Measurements from ENCODE around the gene SNAP47. TPM values are rescaled to one million over a fixed set of nuclear protein-coding genes. Genes with fewer than 3 reads are reported as not detected.

The SNAP47 gene
- total and polyA plus RNA-seq, 2 experiments from 2014 or later, result 42.6 to 49.6 TPM

DNA sequence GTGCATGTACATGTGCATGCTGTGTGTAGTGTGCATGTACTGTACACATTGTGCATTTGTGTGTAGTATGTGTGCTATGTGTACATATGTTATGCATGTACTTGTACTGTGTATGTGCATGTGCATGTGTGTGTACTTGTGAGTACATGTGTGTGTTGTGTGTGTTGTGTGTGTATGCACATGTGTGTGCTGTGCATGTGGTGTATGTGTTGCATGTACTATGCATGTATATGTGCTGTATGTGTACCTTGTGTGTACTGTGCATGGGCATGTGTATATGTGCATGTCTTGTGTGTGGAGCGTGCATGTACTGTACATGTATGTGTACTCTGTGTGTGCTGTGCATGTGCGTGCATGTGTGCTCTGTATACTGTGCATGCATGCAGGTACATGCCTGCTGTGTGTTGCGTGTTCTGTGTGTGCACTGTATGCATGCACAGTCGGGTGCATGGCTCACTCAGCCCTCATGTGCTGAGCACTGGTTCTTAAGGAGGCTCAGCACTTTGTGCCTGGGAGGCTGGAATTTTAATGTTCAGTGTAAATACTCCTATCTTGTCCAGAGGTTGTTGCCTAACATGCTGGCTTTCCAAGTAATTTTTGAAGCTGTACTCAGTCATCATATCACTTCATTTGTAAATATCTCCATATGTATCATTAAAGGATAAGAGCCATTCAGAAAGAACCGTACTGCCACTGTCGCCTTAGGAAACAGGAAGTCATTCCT, 32.3 kb downstream of the SNAP47 start:
- 83% methylated on average over 6 of the region's 6 CpGs for WGBS (ENCODE audit: low lambda C conversion rate, missing lambda C conversion rate)
- H3K36me3 ChIP-seq (replicated peaks; ENCODE audit: insufficient read depth, low read depth), result peaks cover 3% of the 10 kb centered on the region
- no peak for DNase-seq (ENCODE audit: low spot score)
- H4K20me1 ChIP-seq (ENCODE audit: insufficient read depth, poor library complexity, severe bottlenecking), result peaks cover 26% of the 10 kb centered on the region
- no peaks in the 10 kb centered on the region for H3K9me3 ChIP-seq (ENCODE audit: low read depth)
- H3K27ac ChIP-seq, result no peak overlapping the region
- H2AFZ ChIP-seq, result no peak overlapping the region
- TF ChIP-seq EZH2 (IDR thresholded peaks at IDR 0.05; ENCODE audit: borderline replicate concordance) (no peak), EZH2phosphoT487 (IDR thresholded peaks at IDR 0.05; ENCODE audit: low read depth, severe bottlenecking, unreplicated experiment) (no peak)
- TF ChIP-seq, protein P1, sequence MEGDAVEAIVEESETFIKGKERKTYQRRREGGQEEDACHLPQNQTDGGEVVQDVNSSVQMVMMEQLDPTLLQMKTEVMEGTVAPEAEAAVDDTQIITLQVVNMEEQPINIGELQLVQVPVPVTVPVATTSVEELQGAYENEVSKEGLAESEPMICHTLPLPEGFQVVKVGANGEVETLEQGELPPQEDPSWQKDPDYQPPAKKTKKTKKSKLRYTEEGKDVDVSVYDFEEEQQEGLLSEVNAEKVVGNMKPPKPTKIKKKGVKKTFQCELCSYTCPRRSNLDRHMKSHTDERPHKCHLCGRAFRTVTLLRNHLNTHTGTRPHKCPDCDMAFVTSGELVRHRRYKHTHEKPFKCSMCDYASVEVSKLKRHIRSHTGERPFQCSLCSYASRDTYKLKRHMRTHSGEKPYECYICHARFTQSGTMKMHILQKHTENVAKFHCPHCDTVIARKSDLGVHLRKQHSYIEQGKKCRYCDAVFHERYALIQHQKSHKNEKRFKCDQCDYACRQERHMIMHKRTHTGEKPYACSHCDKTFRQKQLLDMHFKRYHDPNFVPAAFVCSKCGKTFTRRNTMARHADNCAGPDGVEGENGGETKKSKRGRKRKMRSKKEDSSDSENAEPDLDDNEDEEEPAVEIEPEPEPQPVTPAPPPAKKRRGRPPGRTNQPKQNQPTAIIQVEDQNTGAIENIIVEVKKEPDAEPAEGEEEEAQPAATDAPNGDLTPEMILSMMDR (IDR thresholded peaks at IDR 0.05; ENCODE audit: poor library complexity), result no peak
- H3K4me3 ChIP-seq, result no peak overlapping the region
- H3K4me1 ChIP-seq (ENCODE audit: insufficient read depth), result peaks cover 5% of the 10 kb centered on the region
- H3K27me3 ChIP-seq, result no peaks in the 10 kb centered on the region
- H3K9me2 ChIP-seq (replicated peaks; ENCODE audit: insufficient read depth), result no peaks in the 10 kb centered on the region
- H3K4me2 ChIP-seq, result no peak overlapping the region
- H3K79me2 ChIP-seq, result peaks cover 14% of the 10 kb centered on the region

DNA sequence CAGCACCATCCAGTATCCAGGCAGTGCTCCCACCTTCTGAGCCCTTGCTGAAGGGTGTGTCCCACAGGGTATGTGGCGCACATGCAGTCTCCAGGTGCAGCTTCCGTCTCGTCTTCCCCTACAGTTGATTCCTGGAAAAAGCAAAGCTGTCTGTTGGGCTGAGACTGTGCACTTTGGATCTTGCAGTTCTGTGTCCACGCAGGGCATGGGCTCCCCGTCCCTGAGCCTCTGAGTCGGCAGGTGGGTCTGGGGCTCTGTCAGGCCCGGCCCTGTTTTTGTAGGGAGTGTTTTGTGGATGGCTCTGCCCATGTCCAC, 32.8 kb downstream of the SNAP47 start:
- TF ChIP-seq EZH2 (IDR thresholded peaks at IDR 0.05; ENCODE audit: borderline replicate concordance), result no peak
- TF ChIP-seq EZH2phosphoT487 (IDR thresholded peaks at IDR 0.05; ENCODE audit: low read depth, severe bottlenecking, unreplicated experiment), result no peak
- TF ChIP-seq, protein P1 (IDR thresholded peaks at IDR 0.05; ENCODE audit: poor library complexity), result no peak
- 93% methylated on average over 7 of the region's 7 CpGs for WGBS (ENCODE audit: low lambda C conversion rate, missing lambda C conversion rate)
- Histone ChIP-seq H3K4me3 (no peak overlapping the region), H3K27ac (no peak overlapping the region), H4K20me1 (ENCODE audit: insufficient read depth, poor library complexity, severe bottlenecking) (peaks cover 21% of the 10 kb centered on the region), H3K79me2 (peaks cover 10% of the 10 kb centered on the region), H3K4me2 (no peak overlapping the region), H3K36me3 (replicated peaks; ENCODE audit: insufficient read depth, low read depth) (peaks cover 3% of the 10 kb centered on the region), H3K9me3 (ENCODE audit: low read depth) (no peaks in the 10 kb centered on the region), H2AFZ (no peak overlapping the region), H3K4me1 (ENCODE audit: insufficient read depth) (no peaks in the 10 kb centered on the region), H3K9me2 (replicated peaks; ENCODE audit: insufficient read depth) (no peaks in the 10 kb centered on the region), H3K27me3 (no peaks in the 10 kb centered on the region)
- no peak for DNase-seq (ENCODE audit: low spot score)

DNA sequence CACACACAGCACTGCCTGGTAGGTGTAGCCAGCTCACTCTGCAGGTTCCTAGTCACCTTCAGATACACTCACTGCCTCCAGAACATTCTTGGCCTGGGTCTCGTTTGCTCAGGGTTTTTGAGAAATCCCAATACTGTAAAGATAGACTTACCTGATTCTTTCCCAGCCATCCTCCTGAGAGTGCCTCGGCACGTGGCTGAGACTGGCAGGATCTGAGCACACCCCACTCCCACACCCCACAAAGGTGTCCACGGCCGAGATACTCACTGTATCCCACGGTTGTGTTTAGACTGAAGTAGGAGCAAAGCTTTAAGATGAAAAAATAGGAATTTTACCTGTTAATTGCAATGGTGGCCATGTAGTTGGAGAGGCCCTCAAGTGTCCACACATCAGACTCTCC, 33.4 kb downstream of the SNAP47 start:
- Histone ChIP-seq H3K4me3 (no peak overlapping the region), H4K20me1 (ENCODE audit: insufficient read depth, poor library complexity, severe bottlenecking) (peaks cover 16% of the 10 kb centered on the region), H3K27ac (no peak overlapping the region), H3K36me3 (replicated peaks; ENCODE audit: insufficient read depth, low read depth) (peaks cover 3% of the 10 kb centered on the region), H3K4me2 (no peak overlapping the region), H3K27me3 (no peaks in the 10 kb centered on the region), H3K79me2 (peaks cover 4% of the 10 kb centered on the region), H3K9me2 (replicated peaks; ENCODE audit: insufficient read depth) (no peaks in the 10 kb centered on the region), H2AFZ (no peak overlapping the region), H3K9me3 (ENCODE audit: low read depth) (no peaks in the 10 kb centered on the region), H3K4me1 (ENCODE audit: insufficient read depth) (no peaks in the 10 kb centered on the region)
- WGBS (ENCODE audit: low lambda C conversion rate, missing lambda C conversion rate), result 86% methylated on average over 6 of the region's 6 CpGs
- no peak for DNase-seq (ENCODE audit: low spot score)
- TF ChIP-seq EZH2phosphoT487 (IDR thresholded peaks at IDR 0.05; ENCODE audit: low read depth, severe bottlenecking, unreplicated experiment) (no peak), EZH2 (IDR thresholded peaks at IDR 0.05; ENCODE audit: borderline replicate concordance) (no peak)
- TF ChIP-seq, protein P1 (IDR thresholded peaks at IDR 0.05; ENCODE audit: poor library complexity), result no peak

Data from hepatocyte (in vitro differentiated cells).